Measurements from ENCODE around the gene FBXW5.

The FBXW5 gene

GRCh38 chr9:136978073-136978864 lies 33.7 kb upstream of the FBXW5 start:
- DNase-seq (ENCODE audit: low read depth in 2 of 2): peak; percentile 58 to 69

GRCh38 chr9:136977649-136978072 lies 33.1 kb upstream of the FBXW5 start:
- DNase-seq (ENCODE audit: low read depth in 2 of 2): no peak

GRCh38 chr9:136977223-136977622 lies 32.7 kb upstream of the FBXW5 start, which contains the start of gene PTGDS:
Gene PTGDS (plus strand): TSS chr9:136977504. CDS start chr9:136977579, 75 bp downstream.
- DNase-seq (ENCODE audit: low read depth in 2 of 2): no peak

- DNase-seq (ENCODE audit: low read depth in 2 of 2): peak in 1 of 2 donors; percentile 34
Measured at GRCh38 chr9:136975644-136976043, 31.1 kb upstream of the FBXW5 start.

- no peak for DNase-seq (ENCODE audit: low read depth in 2 of 2)
Measured at GRCh38 chr9:136974817-136975535, 30.4 kb upstream of the FBXW5 start.

- no peak for DNase-seq (ENCODE audit: low read depth in 2 of 2)
Measured at GRCh38 chr9:136973618-136974617, 29.4 kb upstream of the FBXW5 start.

GRCh38 chr9:136972743-136973142 lies 28.2 kb upstream of the FBXW5 start:
- DNase-seq (ENCODE audit: low read depth in 2 of 2): no peak

- no peak for DNase-seq (ENCODE audit: low read depth in 2 of 2)
Measured at GRCh38 chr9:136972335-136972734, 27.8 kb upstream of the FBXW5 start.

- no peak for DNase-seq (ENCODE audit: low read depth in 2 of 2)
Measured at GRCh38 chr9:136971746-136972145, 27.2 kb upstream of the FBXW5 start.

GRCh38 chr9:136970361-136970760 lies 25.8 kb upstream of the FBXW5 start:
- DNase-seq (ENCODE audit: low read depth in 2 of 2): no peak

GRCh38 chr9:136969774-136970173 lies 25.2 kb upstream of the FBXW5 start:
- no peak for DNase-seq (ENCODE audit: low read depth in 2 of 2)

- DNase-seq (ENCODE audit: low read depth in 2 of 2): no peak
Measured at GRCh38 chr9:136969150-136969549, 24.6 kb upstream of the FBXW5 start.

GRCh38 chr9:136968333-136969127 lies 24.0 kb upstream of the FBXW5 start:
- DNase-seq (ENCODE audit: low read depth in 2 of 2): no peak

- DNase-seq (ENCODE audit: low read depth in 2 of 2): no peak
Measured at GRCh38 chr9:136965771-136966484, 21.4 kb upstream of the FBXW5 start.

- DNase-seq (ENCODE audit: low read depth in 2 of 2): no peak
Measured at GRCh38 chr9:136964833-136965422, 20.4 kb upstream of the FBXW5 start.

GRCh38 chr9:136964171-136964689 lies 19.7 kb upstream of the FBXW5 start:
- no peak for DNase-seq (ENCODE audit: low read depth in 2 of 2)

- no peak for DNase-seq (ENCODE audit: low read depth in 2 of 2)
Measured at GRCh38 chr9:136963751-136964150, 19.2 kb upstream of the FBXW5 start.

GRCh38 chr9:136963341-136963740 lies 18.8 kb upstream of the FBXW5 start:
- no peak for DNase-seq (ENCODE audit: low read depth in 2 of 2)

GRCh38 chr9:136962701-136963248 lies 18.2 kb upstream of the FBXW5 start:
- no peak for DNase-seq (ENCODE audit: low read depth in 2 of 2)
